Spleen (tissue), 11 donors: ENCODE measurements around the gene OBSCN. TPM values are rescaled to one million over a fixed set of nuclear protein-coding genes. Genes with fewer than 3 reads are reported as not detected.
"Not testable (repeated sequence)": the region's sequence is repeated elsewhere in the genome, so short reads cannot be mapped to it uniquely, and the experiment has no call there.

ENCODE experiments used
- DNase-seq: peaks from one replicate; pipeline ENCODE4 v3.0.0-alpha.2; 2020
- H3K27ac ChIP-seq, 8 donors: fragments of 200-600 bp; sonication (generic) in 7 of 8; 1 replicate in 4 of 8; 2 replicates in 4 of 8; pipeline versions ENCODE4 v1.5.0 to v1.8.0; 2016 to 2021; ENCODE audit warnings: inconsistent platforms in 4 of 8, mild to moderate bottlenecking in 4 of 8, moderate library complexity in 1 of 8
- H3K27me3 ChIP-seq, 7 donors: fragments of 200-600 bp; sonication (generic) in 6 of 7; replicated peaks in 1 of 7; 1 replicate in 4 of 7; 2 replicates in 3 of 7; pipeline versions ENCODE4 v1.5.0 to v1.8.0; 2016 to 2021; ENCODE audit warnings: inconsistent platforms in 3 of 7, mild to moderate bottlenecking in 1 of 7
- H3K36me3 ChIP-seq, 6 donors: fragments of 200-600 bp; sonication (generic) in 5 of 6; 1 replicate in 4 of 6; 2 replicates in 2 of 6; pipeline versions ENCODE4 v1.5.0 to v1.8.0; 2016 to 2021; ENCODE audit warnings: inconsistent platforms in 2 of 6
- H3K4me1 ChIP-seq, 6 donors: fragments of 200-600 bp; sonication (generic) in 5 of 6; 1 replicate in 3 of 6; 2 replicates in 3 of 6; pipeline versions ENCODE4 v1.5.0 to v1.8.0; 2016 to 2021; ENCODE audit warnings: inconsistent platforms in 3 of 6
- H3K4me3 ChIP-seq, 8 donors: fragments of 200-600 bp; sonication (generic) in 7 of 8; 1 replicate in 4 of 8; 2 replicates in 4 of 8; pipeline versions ENCODE4 v1.5.0 to v1.8.0; 2016 to 2021; ENCODE audit warnings: inconsistent platforms in 4 of 8, mild to moderate bottlenecking in 4 of 8, moderate library complexity in 2 of 8
- H3K9me3 ChIP-seq, 8 donors: fragments of 200-600 bp; sonication (generic) in 7 of 8; 1 replicate in 4 of 8; 2 replicates in 4 of 8; pipeline versions ENCODE4 v1.5.0 to v1.8.0; 2016 to 2021; ENCODE audit warnings: inconsistent platforms in 4 of 8
- POLR2A ChIP-seq, 3 donors: fragments of 450-650 bp; IDR thresholded peaks; one replicate each; pipeline ENCODE4 v1.5.1; 2017; ENCODE audit warnings: antibody characterized with exemption in 3 of 3, mild to moderate bottlenecking in 1 of 3
- POLR2AphosphoS5 ChIP-seq, 3 donors: sonication (generic); formaldehyde crosslinking; IDR thresholded peaks; one replicate each; pipeline ENCODE4 v1.5.1; 2017; ENCODE audit warnings: antibody characterized with exemption in 3 of 3
- WGBS, 5 donors: extraction: QIAGEN DNeasy Blood & Tissue Kit in 3 of 5; methylation state at CpG; one replicate each; pipeline versions ENCODE4 v1.1.5 to v1.1.7; 2013 to 2018; 5-methylcytosine and 5-hydroxymethylcytosine counted together
- intact Hi-C: fragments of 100-400 bp; cut with DNase I; formaldehyde crosslinking; loops from one replicate; pipeline ENCODE4 v1.15.0; 2023; ENCODE audit warnings: low total_unique reads
- polyA plus RNA-seq, 3 donors: library from polyadenylated mRNA; stranded (reverse); fragments of 200-250 nt; gene quantifications; one replicate each; pipeline ENCODE4 v1.2.1, GENCODE V29; 2013
- total RNA-seq, 7 donors: library from RNA; depleted of rRNA in 3 of 7; stranded (reverse); fragments of >200 nt in 3 of 7; fragmentation: NEBNext Ultra II Directional in 4 of 7; extraction: Animal tissue kit (Norgen Biotek cat#: 25700) in 4 of 7; gene quantifications; one replicate each; pipeline versions ENCODE4 v1.1.0 to v1.2.1, GENCODE V29; 2016 to 2021
- TF ChIP-seq, protein P1 (sequence below), 11 experiments: fragments of 200-600 bp in 7 of 11; fragments of 450-650 bp in 4 of 11; sonication (generic) in 4 of 11; IDR thresholded peaks in 8 of 11; conservative IDR thresholded peaks in 3 of 11; 1 replicate in 7 of 11; 2 replicates in 4 of 11; pipeline versions ENCODE4 v1.4.0 to v1.8.0; 2016 to 2021; ENCODE audit warnings: antibody characterized with exemption in 11 of 11, inconsistent platforms in 4 of 11, mild to moderate bottlenecking in 1 of 11
- donor health status: healthy with polysubstance abuse.
- donor health status: DM: no; HTN: no; CAD: no; lungs with moderate emphysema.
- donor health status: DM: no; HTN: no; CAD: no.
- donor health status: Bipolar disorder and iron deficiency.
- donor health status: healthy.
- donor health status: DM: no; HTN: no; CAD: no.
- donor health status: DM: yes; HTN: yes; CAD: no.

Gene OBSCN
- total and polyA plus RNA-seq, 10 donors, result 12.6 to 71.7 (median 41.9) TPM

DNA sequence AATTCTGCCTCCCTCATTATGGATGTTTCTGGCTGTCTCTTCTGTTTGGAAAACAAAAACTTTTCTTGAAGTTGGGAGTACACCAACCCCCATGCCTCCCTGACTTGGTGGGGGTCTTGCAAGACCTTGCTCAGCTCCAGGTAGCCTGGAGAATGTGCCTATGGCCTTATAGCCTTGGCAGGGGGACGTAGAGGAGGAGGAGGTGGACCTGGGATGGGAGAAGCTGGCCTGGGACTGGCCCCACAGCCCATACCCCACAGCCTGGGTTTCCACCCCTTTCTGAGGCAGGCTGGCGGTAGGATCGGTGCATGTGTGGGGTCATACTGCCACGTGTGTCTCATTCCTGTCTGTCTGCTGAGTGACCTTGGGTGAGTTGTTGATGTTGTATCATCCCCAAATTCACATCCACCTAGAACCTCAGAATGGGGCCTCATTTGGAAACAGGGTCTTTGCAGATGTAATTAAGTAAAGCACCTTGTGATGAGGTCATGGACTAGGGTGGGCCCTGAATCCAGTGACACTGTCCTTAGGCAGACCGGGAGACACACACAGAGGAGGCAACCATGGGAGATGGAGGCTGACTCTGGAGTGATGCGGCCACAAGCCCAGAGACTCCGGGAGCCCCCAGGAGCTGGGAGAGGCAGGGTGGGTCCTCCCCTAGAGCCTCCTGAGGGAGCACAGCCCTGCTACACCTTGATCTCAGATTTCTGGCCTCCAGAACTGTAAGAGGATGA, 18.5 kb downstream of the OBSCN start:
- no peak overlapping the region for H3K4me3 ChIP-seq
- intact Hi-C loops, result no loop called here
- H3K27ac ChIP-seq, result no peak overlapping the region
- DNase-seq, result no peak
- peaks cover 0 to 25% (median 18%) of the 10 kb centered on the region in 6 donors for H3K36me3 ChIP-seq
- no peak for TF ChIP-seq POLR2AphosphoS5 (IDR thresholded peaks at IDR 0.05)
- WGBS, 5 donors, result 87 to 97% (median 93%) methylated on average over 7 of the region's 7 CpGs
- no peaks in the 10 kb centered on the region for H3K4me1 ChIP-seq
- H3K9me3 ChIP-seq, result peaks cover 4 to 20% (median 16%) of the 10 kb centered on the region in 8 donors
- H3K27me3 ChIP-seq, result no peaks in the 10 kb centered on the region

DNA sequence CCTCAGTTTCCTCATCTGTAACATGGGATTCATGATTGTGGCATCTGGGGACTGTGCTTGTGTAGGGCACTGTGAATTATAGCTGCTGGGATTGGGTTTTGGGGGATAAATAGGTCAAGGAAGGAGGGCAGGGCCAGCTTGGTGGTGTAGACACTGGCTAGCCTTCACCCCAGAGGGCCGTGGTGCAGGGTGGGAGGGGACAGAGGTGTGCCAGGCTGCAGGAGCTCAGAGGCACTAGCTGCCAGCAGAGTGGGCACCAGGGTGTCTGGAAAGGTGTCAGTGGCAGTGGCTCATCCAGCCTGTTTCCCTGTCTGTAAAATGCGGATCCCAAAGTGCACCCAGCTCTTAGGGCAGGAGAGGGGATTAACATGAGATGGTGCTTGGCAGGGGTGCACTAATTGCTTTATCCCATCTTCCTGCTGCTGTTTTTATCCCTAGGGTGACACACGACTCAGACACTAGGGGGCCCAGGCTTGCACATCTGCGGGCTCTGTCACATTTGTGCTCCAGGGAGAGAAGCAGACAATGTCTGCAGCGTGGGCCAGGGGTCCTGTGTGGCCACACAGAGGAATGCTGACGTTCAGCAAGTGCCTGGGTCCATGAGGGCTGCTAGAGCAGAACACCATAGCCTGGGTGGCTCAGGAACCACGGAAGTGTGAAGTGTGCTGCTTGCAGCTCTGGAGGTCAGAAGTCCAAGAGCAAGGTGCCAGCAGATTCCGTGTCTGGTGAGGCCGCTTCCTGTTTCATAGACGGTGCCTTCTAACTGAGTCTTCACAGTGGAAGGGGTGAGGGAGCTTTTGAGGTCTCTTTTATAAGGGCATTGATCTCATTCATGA, 19.3 kb downstream of the OBSCN start:
- H3K27ac ChIP-seq, result no peak overlapping the region
- no peaks in the 10 kb centered on the region for H3K4me1 ChIP-seq
- intact Hi-C loops, result no loop called here
- WGBS, 5 donors, result 67 to 80% (median 75%) methylated on average over 10 of the region's 10 CpGs
- H3K36me3 ChIP-seq, result peaks cover 0 to 27% (median 18%) of the 10 kb centered on the region in 6 donors
- peaks cover 4 to 20% (median 16%) of the 10 kb centered on the region in 8 donors for H3K9me3 ChIP-seq
- no peaks in the 10 kb centered on the region for H3K27me3 ChIP-seq
- DNase-seq, result no peak
- no peak for TF ChIP-seq POLR2AphosphoS5 (IDR thresholded peaks at IDR 0.05)
- TF ChIP-seq POLR2A (IDR thresholded peaks at IDR 0.05), result no peak
- TF ChIP-seq, protein P1, sequence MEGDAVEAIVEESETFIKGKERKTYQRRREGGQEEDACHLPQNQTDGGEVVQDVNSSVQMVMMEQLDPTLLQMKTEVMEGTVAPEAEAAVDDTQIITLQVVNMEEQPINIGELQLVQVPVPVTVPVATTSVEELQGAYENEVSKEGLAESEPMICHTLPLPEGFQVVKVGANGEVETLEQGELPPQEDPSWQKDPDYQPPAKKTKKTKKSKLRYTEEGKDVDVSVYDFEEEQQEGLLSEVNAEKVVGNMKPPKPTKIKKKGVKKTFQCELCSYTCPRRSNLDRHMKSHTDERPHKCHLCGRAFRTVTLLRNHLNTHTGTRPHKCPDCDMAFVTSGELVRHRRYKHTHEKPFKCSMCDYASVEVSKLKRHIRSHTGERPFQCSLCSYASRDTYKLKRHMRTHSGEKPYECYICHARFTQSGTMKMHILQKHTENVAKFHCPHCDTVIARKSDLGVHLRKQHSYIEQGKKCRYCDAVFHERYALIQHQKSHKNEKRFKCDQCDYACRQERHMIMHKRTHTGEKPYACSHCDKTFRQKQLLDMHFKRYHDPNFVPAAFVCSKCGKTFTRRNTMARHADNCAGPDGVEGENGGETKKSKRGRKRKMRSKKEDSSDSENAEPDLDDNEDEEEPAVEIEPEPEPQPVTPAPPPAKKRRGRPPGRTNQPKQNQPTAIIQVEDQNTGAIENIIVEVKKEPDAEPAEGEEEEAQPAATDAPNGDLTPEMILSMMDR (IDR thresholded peaks at IDR 0.05 in 8 of 11, conservative IDR thresholded peaks at IDR 0.05 in 3 of 11), result no peak
- no peak overlapping the region for H3K4me3 ChIP-seq

DNA sequence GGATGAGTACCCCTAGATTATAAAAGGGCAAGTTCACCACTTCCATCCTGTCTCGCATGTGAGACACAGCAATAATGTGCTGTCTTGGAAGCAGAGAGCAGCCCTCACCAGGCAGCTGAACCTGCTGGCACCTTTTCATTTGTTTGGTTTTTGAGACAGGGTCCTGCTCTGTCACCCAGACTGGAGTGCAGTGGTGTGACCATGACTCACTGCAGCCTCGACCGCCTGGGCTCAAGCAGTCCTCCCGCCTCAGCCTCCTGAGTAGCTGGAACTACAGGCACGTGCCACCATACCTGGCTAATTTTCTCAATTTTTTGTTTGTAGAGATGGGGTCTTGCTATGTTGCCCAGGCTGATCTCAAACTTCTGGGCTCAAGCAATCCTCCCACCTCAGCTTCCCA, 20.3 kb downstream of the OBSCN start:
- H3K4me3 ChIP-seq, H3K27me3 ChIP-seq, H3K4me1 ChIP-seq, DNase-seq, intact Hi-C loops: not testable (repeated sequence)
- WGBS, 5 donors, result 91 to 96% (median 94%) methylated on average over 5 of the region's 5 CpGs
- Histone ChIP-seq H3K36me3 (peaks cover 0 to 34% (median 18%) of the 10 kb centered on the region in 6 donors), H3K9me3 (peaks cover 4 to 27% (median 21%) of the 10 kb centered on the region in 8 donors), H3K27ac (peak overlapping the region in 2 of 8 donors; percentile 32)

DNA sequence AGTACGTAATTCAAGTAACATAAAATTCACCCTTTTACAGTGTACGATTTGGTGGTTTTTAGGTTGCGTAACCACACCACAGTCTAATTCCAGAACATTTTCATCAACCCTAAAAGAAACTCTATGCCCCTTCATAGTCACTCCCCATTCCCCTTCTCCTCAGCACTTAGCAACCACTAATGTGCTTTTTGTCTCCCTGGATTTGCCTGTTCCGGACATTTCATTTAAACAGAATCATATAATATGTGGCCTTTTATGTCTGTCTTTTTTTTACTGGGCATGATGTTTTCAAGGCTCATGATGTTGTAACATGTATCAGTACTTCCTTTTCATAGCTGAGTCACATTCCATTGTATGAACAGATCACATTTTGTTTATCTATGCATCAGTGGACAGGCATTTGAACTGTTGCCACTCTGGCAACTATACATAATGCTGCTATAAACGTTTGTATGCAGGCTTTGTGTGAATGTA, 20.8 kb downstream of the OBSCN start:
- TF ChIP-seq POLR2A (IDR thresholded peaks at IDR 0.05), result no peak
- TF ChIP-seq POLR2AphosphoS5 (IDR thresholded peaks at IDR 0.05), result no peak
- TF ChIP-seq, protein P1 (IDR thresholded peaks at IDR 0.05 in 8 of 11, conservative IDR thresholded peaks at IDR 0.05 in 3 of 11), result no peak
- Histone ChIP-seq H3K27me3 (no peaks in the 10 kb centered on the region), H3K9me3 (peaks cover 4 to 32% (median 23%) of the 10 kb centered on the region in 8 donors), H3K4me3 (no peak overlapping the region), H3K4me1 (no peaks in the 10 kb centered on the region), H3K36me3 (peaks cover 0 to 37% (median 18%) of the 10 kb centered on the region in 6 donors), H3K27ac (peak overlapping the region in 2 of 8 donors; percentile 32)
- WGBS, 5 donors, result 59 to 86% (median 79%) methylated on average over 5 of the region's 5 CpGs
- intact Hi-C loops, result no loop called here
- no peak for DNase-seq

DNA sequence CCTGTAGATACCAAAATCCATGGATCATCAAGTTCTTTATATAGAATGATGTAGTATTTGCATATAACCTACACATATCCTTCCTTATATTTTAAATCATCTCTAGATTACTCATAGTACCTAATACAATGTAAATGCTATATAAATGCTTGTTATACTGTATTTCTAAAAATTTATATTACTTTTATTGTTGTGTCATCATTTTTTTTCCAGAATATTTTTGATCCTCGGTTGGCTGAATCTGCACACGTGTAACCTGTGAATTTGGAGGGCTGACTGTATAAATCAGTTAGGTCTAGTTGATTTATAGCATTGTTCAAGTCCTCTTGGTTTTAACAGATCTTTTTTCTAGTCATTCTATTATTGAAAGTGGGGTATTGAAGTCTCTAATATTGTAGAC, 23.3 kb downstream of the OBSCN start:
- no peak overlapping the region for H3K27ac ChIP-seq
- TF ChIP-seq POLR2A (IDR thresholded peaks at IDR 0.05), result no peak
- no peak for TF ChIP-seq POLR2AphosphoS5 (IDR thresholded peaks at IDR 0.05)
- TF ChIP-seq, protein P1 (IDR thresholded peaks at IDR 0.05 in 8 of 11, conservative IDR thresholded peaks at IDR 0.05 in 3 of 11), result no peak
- H3K27me3 ChIP-seq, result no peaks in the 10 kb centered on the region
- intact Hi-C loops, result no loop called here
- whole genome bisulfite sequencing, 5 donors, result 86 to 95% (median 91%) methylated on average over 2 of the region's 2 CpGs
- H3K9me3 ChIP-seq, result peaks cover 0 to 19% (median 7%) of the 10 kb centered on the region in 8 donors
- no peak overlapping the region for H3K4me3 ChIP-seq
- peaks cover 0 to 14% (median 0%) of the 10 kb centered on the region in 6 donors for H3K36me3 ChIP-seq
- H3K4me1 ChIP-seq, result no peaks in the 10 kb centered on the region
- no peak for DNase-seq
